GM21528 (cell line): ENCODE measurements around the gene PPA1.
"Not testable (repeated sequence)": the region's sequence is repeated elsewhere in the genome, so short reads cannot be mapped to it uniquely, and the experiment has no call there.

Experiments used
- ATAC-seq: cut with Tn5 transposase; IDR thresholded peaks from one replicate; pipeline ENCODE4 v1.9.1; 2021; ENCODE audit warnings: mild to moderate bottlenecking, moderate library complexity; ENCODE audit not compliant: unreplicated experiment, low FRiP score

PPA1 gene

GRCh38 chr10:70233109-70233938, at the start of gene PPA1:
TSS of gene PPA1 (minus strand) at chr10:70233429. CDS start at chr10:70233327, 102 bp downstream.
- peak; percentile 84 for ATAC-seq

DNA sequence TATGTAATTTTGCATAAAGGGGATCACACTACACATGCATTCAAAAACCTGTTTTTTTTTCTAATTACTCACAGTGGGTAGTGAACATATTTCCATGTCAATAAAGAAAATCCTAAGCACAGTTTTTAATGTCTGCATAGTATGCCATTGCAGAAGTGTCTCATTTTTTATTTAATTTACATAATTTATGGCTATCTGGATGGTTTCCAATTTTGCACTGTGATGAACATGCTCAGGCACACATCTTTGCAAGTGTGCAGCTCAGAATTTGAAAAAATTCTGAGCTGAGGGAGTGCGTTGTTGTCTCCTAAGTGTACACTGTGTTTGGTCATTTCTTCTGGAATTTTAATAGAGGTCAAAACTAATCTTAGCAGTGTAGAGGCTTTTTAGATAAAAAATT, 48.4 kb upstream of the PPA1 start:
- no peak for ATAC-seq

DNA sequence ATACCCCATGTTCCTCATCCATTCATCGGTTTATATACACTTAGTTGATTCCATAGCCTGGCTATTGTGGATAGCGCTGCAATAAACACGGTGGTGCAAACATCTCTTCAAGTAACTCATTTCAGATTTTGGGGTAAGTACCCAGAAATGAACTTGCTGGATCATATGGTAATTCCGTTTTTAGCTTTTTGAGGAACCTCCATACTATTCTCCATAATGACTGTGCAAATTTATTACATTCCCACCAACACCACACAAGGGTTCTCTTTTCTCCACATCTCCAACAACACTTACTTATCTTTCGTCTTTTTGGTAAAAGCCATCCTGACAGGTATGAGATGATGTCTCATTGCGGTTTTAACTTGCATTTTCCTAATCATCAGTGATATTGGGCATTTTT, 46.9 kb upstream of the PPA1 start:
- ATAC-seq: no peak

DNA sequence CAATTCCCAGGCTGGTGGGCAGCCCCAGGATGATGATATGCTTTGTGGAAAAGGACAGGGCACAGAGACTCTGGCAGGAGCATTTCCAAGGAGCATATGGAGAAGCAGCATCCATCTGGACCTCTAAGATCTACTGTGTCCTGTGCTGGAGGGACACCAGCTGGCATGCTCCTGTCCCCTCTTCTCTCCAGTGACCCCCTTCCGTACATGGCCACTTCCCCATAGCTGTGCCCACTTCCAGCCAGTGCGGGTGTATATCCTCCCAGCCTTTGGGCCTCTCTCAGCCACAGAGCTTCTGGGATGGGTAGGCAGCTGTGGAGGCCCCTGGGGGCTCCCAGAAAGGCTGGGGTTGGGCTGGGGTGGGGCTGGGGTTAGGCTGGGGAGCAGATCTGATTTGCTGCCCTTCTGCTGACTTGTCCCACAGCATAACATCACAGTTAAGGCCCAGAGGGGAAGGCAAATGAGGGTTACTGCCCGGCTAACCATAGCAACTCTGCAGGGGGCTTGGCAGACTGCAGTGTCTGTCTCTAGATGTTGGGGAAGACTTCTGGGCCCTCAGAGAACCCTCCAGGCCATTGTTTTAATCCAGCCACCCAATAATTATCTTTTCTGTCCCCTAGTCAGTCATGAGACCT, 44.3 kb upstream of the PPA1 start:
- ATAC-seq: no peak

- no peak for ATAC-seq
Measured at GRCh38 chr10:70274643-70275042, 41.4 kb upstream of the PPA1 start.

DNA sequence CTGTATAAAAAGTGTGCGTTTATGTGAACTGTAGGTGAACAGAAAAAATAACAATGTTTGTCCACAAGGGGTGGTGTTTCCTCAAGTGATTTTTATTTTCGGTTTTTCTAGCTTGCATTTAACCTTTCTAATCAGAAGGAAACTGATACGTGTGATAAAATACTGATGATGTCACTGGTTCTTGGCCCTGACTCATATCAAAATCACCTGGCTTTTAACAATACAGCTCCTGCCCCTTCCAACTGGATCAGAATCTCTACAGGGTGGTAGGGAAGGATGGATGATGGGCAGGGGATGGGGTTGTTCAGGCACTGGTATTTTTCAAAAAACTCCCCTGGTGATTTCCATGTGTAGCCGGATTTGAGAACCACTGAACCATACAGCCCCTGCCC, 39.7 kb upstream of the PPA1 start:
- ATAC-seq: peak; percentile 61

GRCh38 chr10:70271996-70272924, 39.0 kb upstream of the PPA1 start:
- no peak for ATAC-seq

GRCh38 chr10:70270952-70271351, 37.7 kb upstream of the PPA1 start:
- ATAC-seq: no peak

GRCh38 chr10:70269741-70270140, 36.5 kb upstream of the PPA1 start:
- ATAC-seq: no peak

- ATAC-seq: no peak
Measured at GRCh38 chr10:70268376-70268775, 35.1 kb upstream of the PPA1 start.

DNA sequence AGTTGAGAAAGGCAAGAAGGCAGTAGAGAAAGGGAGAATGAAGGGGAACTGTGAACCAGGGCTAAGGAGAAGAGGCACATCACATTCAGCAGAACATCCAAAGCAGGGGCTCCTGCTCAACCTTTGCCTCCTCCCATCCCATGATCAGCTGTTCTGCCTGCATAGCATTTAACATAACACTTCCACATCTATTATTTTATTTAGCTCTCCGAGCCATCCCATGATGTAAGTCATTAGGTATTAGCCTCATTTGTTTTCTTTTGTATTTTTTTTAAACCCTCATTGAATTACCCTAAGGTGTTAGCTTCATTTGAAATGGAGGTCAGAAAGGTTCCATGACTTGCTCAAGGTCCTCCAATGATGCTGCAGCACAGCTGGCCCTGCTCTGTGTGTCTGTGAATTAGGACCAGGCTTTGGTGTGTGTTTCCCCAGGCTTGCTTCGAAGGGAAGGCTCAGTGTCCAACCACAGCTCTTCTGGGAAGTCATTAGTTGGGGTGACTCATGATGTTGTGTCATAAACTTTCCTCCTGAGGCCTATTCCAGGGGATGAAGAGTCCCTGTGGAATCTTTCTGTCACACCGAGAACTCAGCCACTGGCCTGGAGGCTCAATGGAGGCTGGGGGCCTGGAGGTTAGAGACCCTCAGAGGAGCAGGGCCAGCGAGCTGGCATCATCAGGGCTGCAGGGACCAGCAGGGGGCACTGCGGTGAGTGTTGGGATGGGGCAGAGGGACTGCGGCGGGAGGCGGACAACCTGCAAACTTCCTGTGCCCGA, 34.1 kb upstream of the PPA1 start:
- no peak for ATAC-seq

GRCh38 chr10:70266701-70267100, 33.5 kb upstream of the PPA1 start:
- ATAC-seq: no peak

GRCh38 chr10:70266056-70266455, 32.8 kb upstream of the PPA1 start:
- no peak for ATAC-seq

GRCh38 chr10:70265032-70265689, 31.9 kb upstream of the PPA1 start:
- no peak for ATAC-seq

DNA sequence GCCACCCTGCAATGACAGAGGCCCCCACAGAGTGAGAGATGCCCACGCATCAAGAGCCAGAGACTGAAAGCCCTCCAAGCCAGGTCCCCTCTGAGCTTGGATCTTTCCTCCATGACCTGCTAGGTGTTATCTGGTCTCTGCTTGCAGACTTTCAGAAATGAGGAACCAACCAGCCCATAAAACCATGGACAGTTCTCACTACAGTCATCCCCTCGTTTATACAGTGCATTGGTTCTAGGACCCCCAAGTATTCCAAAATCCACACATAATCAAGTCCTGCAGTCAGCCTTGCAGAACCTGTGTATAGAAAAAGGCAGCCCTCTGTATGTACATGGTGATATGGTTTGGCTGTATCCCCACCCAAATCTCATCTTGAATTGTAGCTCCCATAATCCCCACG, 27.5 kb upstream of the PPA1 start:
- ATAC-seq: no peak

DNA sequence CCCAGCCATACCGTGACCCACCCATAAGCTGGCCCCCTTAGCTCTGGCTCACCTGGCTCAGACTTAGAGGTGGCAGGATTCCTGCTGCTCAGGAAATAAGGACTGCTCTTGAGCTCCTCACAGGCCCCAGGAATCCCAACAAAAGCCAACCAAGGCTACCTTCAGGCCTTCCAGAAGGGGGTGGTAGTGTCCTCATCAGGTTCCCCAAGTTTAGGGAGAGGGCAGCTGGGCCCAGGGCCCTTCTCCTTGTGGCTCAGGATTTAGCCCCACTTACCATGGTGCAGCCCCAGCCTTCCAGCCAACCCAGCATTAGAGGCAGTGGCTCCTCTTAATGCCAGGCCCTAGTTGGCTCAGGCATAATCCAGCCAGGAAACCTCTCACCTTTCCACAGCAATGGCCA, 27.0 kb upstream of the PPA1 start:
- no peak for ATAC-seq

GRCh38 chr10:70258216-70258615, 25.0 kb upstream of the PPA1 start:
- no peak for ATAC-seq

DNA sequence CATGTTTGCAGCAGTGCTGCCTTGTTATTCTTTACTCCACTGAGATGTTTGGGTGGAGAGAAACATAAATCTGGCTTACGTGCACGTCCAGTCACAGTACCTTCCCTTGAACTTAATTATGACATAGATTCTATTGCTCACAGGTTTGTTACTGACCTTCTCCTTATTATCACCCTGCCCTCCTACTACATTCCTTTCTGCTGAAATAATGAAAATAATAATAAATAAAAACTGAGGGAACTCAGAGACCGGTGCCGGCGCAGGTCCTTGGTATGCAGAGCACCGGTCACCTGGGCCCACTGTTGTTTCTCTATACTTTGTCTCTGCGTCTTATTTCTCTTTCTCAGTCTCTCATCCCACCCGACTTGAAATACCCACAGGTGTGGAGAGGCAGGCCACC, 24.6 kb upstream of the PPA1 start:
- ATAC-seq: not testable (repeated sequence)

- no peak for ATAC-seq
Measured at GRCh38 chr10:70256463-70256862, 23.2 kb upstream of the PPA1 start.
